GM13976 (cell line): Measurements from ENCODE around the gene AKAP8.

Experiments used
- DNase-seq: peaks from one replicate; pipeline ENCODE4 v3.0.0; 2012; ENCODE audit warnings: low spot score
- CTCF ChIP-seq: IDR thresholded peaks from 2 replicates; pipeline ENCODE4 v1.5.1; 2012; ENCODE audit warnings: borderline replicate concordance, mild to moderate bottlenecking; ENCODE audit not compliant: insufficient read depth; ENCODE audit errors: extremely low read depth, missing control alignments, control extremely low read depth
- in situ Hi-C: fragments of 300-500 bp; cut with MboI; formaldehyde crosslinking; loops from one replicate; pipeline ENCODE4 v1.12.0; 2022; ENCODE audit warnings: low sequenced_read_pairs, mixed read lengths, inconsistent platforms; ENCODE audit not compliant: unreplicated experiment

AKAP8 gene

GRCh38 chr19:15379083-15379998 lies at the start of gene AKAP8:
TSS of gene AKAP8 (minus strand) at chr19:15379787. CDS start at chr19:15379731, 56 bp downstream.
- in situ Hi-C loops, result no loop called here
- DNase-seq, result peak; percentile 99
- TF ChIP-seq CTCF, result no peak

GRCh38 chr19:15427991-15428471 lies 48.4 kb upstream of the AKAP8 start:
- in situ Hi-C loops, result loop anchor here (5.0 kb wide), 1 partner anchor 114 kb away; no protein-coding TSS in a partner anchor
- TF ChIP-seq CTCF, result no peak
- no peak for DNase-seq

GRCh38 chr19:15427350-15427700 lies 47.7 kb upstream of the AKAP8 start:
- DNase-seq, result no peak
- in situ Hi-C loops, result loop anchor here (5.0 kb wide), 1 partner anchor 115 kb away; no protein-coding TSS in a partner anchor
- no peak for TF ChIP-seq CTCF

- DNase-seq, result no peak
- in situ Hi-C loops, result loop anchor here (5.0 kb wide), 1 partner anchor 116 kb away; no protein-coding TSS in a partner anchor
- TF ChIP-seq CTCF, result no peak
Measured at GRCh38 chr19:15426485-15427349, 47.1 kb upstream of the AKAP8 start.

GRCh38 chr19:15425321-15425950 lies 45.8 kb upstream of the AKAP8 start:
- no peak for DNase-seq
- TF ChIP-seq CTCF, result no peak
- in situ Hi-C loops, result loop anchor here (5.0 kb wide), 1 partner anchor 117 kb away; no protein-coding TSS in a partner anchor
